ENCODE results near the gene ADARB2.

GRCh38 chr10:1486841-1487687 lies 250.3 kb downstream of the ADARB2 start:
- TF ChIP-seq CTCF (IDR thresholded peaks at IDR 0.05) (no peak), ZFX (IDR thresholded peaks at IDR 0.05; ENCODE audit: borderline replicate concordance) (no peak)
